ENCODE results near the gene LMAN2.

DNA sequence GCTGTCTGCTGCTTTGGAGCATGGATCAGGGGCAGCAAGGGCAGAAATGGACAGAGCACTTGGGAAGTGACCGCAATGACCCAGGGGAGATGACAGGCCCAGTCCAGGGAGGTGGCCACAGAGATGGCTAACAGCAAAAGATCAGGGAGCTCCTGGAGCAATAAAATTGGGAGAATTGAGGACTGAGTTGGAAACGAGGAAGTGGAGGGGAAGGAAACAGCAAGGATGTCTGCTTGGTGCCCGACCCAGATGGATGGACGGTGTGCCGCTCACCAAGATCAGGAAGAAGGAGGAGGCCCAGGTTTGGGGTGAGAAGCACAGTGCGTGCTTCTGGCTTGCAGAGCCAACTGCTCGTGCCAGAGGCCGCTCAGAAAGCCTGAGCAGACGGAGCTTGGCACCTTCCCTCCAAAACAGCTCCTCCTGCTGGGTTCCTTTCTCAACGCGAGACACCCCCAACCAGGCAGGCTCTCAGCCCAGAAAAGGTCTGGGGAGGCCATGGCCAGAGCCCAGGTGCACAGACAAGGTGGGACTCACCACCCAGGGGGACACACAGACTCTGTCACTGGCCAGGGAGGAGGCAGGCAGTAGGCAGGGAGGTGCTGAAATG, 31.1 kb upstream of the LMAN2 start:
- no peak for TF ChIP-seq POLR2A (IDR thresholded peaks at IDR 0.05; ENCODE audit: low read depth, low read length)
- no peak for TF ChIP-seq POLR2AphosphoS5 (IDR thresholded peaks at IDR 0.05; ENCODE audit: low read depth, low read length)
- TF ChIP-seq TAF1 (IDR thresholded peaks at IDR 0.05; ENCODE audit: low read depth, low read length) = no peak
- no peak for TF ChIP-seq POU2F2 (IDR thresholded peaks at IDR 0.05; ENCODE audit: low read depth, low read length)
- TF ChIP-seq SPI1 (IDR thresholded peaks at IDR 0.05; ENCODE audit: low read depth, low read length) = 0 out of 2 replicates have a peak, but pooled peaks have one; percentile 6
- no peak for TF ChIP-seq PAX5 (IDR thresholded peaks at IDR 0.05; ENCODE audit: insufficient read depth, low read length, severe bottlenecking)
